HG03378 (cell line): ENCODE results near the gene APOH.

Experiments used
- ATAC-seq: cut with Tn5 transposase; IDR thresholded peaks from one replicate; pipeline ENCODE4 v1.9.1; 2021; ENCODE audit warnings: mild to moderate bottlenecking, moderate library complexity; ENCODE audit not compliant: unreplicated experiment

Gene APOH

GRCh38 chr17:66198242-66198641, 31.0 kb downstream of the APOH start:
- no peak for ATAC-seq

GRCh38 chr17:66192378-66192687, 36.9 kb downstream of the APOH start:
- ATAC-seq: no peak

- ATAC-seq: no peak
Measured at GRCh38 chr17:66191593-66192377, 37.4 kb downstream of the APOH start, which contains the start of gene CEP112. Gene CEP112, minus strand, starts transcription at chr17:66192133.

- ATAC-seq: no peak
Measured at GRCh38 chr17:66190738-66191592, 38.2 kb downstream of the APOH start.

- ATAC-seq: no peak
Measured at GRCh38 chr17:66187718-66188117, 41.5 kb downstream of the APOH start.

- no peak for ATAC-seq
Measured at GRCh38 chr17:66185862-66186261, 43.4 kb downstream of the APOH start.

- ATAC-seq: no peak
Measured at GRCh38 chr17:66184392-66184791, 44.8 kb downstream of the APOH start.

- no peak for ATAC-seq
Measured at GRCh38 chr17:66183529-66183928, 45.7 kb downstream of the APOH start.

GRCh38 chr17:66178642-66179041, 50.6 kb downstream of the APOH start:
- no peak for ATAC-seq

- no peak for ATAC-seq
Measured at GRCh38 chr17:66177048-66177447, 52.2 kb downstream of the APOH start.

- ATAC-seq: no peak
Measured at GRCh38 chr17:66175892-66176291, 53.3 kb downstream of the APOH start.

GRCh38 chr17:66172691-66173223, 56.5 kb downstream of the APOH start:
- no peak for ATAC-seq

- no peak for ATAC-seq
Measured at GRCh38 chr17:66172144-66172543, 57.1 kb downstream of the APOH start.

GRCh38 chr17:66171692-66172091, 57.5 kb downstream of the APOH start:
- ATAC-seq: no peak

- ATAC-seq: no peak
Measured at GRCh38 chr17:66171172-66171571, 58.0 kb downstream of the APOH start.

- ATAC-seq: no peak
Measured at GRCh38 chr17:66169839-66170238, 59.4 kb downstream of the APOH start.

- no peak for ATAC-seq
Measured at GRCh38 chr17:66167189-66167815, 61.9 kb downstream of the APOH start.

GRCh38 chr17:66165537-66166123, 63.6 kb downstream of the APOH start:
- peak; percentile 60 for ATAC-seq
